ENCODE data around the gene SNX11.
A peak's percentile ranks its signal among the peaks of the same experiment; 100 is the strongest.

The SNX11 gene

DNA sequence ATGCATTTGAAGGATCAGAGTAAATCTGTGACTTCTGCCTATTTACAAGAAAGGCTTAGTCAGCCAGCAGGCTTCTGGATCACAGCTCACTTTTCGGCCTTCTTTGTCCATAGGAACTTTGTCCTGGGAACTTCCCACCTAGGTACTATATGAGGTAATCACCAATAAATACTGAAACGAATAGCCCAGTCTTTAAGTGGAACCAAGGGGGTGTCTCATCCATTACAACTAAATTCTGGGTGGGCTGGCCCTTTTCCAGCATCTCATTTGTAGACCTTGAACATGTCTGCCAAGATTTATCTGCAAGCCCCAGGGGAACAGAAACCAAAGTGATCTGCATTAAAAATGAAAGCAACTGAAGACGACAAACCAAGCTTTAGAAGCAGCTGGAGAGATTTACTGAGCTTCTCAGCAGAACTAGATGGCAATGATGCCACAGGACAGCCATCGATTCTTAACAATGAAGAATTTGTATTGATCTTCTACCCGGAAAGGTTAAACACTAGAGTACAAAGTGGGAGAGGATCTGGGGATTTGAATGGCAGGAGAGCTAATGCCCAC is 55.5 kb downstream of the SNX11 start:
- FAIRE-seq = no peak

- FAIRE-seq = peak; percentile 79
Observed at GRCh38 chr17:48163809-48164208, 56.2 kb downstream of the SNX11 start.

- FAIRE-seq = no peak
Observed at GRCh38 chr17:48169926-48170325, 62.4 kb downstream of the SNX11 start.
